Peyer's patch (tissue), 4 donors: ENCODE results near the gene CSF3R.

Source experiments
- CTCF ChIP-seq, 6 experiments: fragments of 450-650 bp in 4 of 6; fragments of 200-600 bp in 2 of 6; sonication (generic) in 1 of 6; IDR thresholded peaks; one replicate each; pipeline ENCODE4 v1.5.1; 2017 to 2019; ENCODE audit warnings: antibody characterized with exemption in 6 of 6, mild to moderate bottlenecking in 3 of 6, moderate library complexity in 1 of 6
- POLR2A ChIP-seq, 2 donors: fragments of 450-650 bp; IDR thresholded peaks; one replicate each; pipeline ENCODE4 v1.5.1; 2017; ENCODE audit warnings: antibody characterized with exemption in 2 of 2, mild to moderate bottlenecking in 2 of 2, moderate library complexity in 2 of 2

GRCh38 chr1:36522021-36522420 is 39.3 kb upstream of the CSF3R start:
- no peak for TF ChIP-seq CTCF (IDR thresholded peaks at IDR 0.05)
- TF ChIP-seq POLR2A (IDR thresholded peaks at IDR 0.05), result no peak
